Fibroblast of skin of right quadriceps (primary cell): ENCODE data around the gene NUP43.
"Not testable (repeated sequence)": the region's sequence is repeated elsewhere in the genome, so short reads cannot be mapped to it uniquely, and the experiment has no call there.

Experiments used
- DNase-seq: peaks from one replicate; pipeline ENCODE4 v3.0.0-alpha.2; 2013

Gene NUP43, protein sequence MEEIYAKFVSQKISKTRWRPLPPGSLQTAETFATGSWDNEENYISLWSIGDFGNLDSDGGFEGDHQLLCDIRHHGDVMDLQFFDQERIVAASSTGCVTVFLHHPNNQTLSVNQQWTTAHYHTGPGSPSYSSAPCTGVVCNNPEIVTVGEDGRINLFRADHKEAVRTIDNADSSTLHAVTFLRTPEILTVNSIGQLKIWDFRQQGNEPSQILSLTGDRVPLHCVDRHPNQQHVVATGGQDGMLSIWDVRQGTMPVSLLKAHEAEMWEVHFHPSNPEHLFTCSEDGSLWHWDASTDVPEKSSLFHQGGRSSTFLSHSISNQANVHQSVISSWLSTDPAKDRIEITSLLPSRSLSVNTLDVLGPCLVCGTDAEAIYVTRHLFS

DNA sequence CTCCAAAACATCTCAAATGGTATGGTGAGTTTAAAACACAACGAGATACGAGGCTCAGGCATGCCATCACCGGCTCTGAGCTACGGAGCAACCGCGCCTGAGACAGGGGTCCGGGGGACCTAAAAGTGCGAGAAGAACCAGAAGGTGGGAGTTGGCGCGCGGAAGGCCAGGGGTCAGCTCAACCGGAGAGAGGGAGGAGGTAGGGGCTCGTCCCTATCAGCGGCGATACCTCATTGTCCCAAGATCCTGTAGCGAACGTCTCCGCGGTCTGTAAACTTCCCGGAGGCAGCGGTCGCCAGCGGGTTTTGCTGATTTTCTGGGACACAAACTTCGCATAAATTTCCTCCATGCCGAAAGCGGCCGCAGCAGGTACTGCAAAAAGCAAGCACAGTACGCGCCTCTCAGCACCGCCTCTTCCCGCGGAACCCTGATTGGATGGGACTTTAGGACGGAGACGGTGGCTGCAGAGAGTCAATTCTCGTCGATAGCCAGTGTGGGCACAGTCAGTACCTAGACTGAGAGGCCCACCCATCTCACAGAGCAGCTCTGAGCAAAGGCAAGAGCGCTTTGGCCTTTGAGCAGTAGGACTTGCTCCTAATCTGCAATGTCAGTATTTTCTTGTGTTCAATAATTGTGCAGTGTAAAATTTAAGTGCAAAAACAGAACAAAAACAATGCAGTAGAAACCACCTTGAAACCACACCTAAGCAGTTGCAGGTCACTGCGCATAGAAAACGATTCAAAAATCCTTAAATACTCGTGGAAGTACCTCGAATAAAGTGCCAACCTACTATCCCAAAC is at the start of gene NUP43:
Gene NUP43, minus strand, starts transcription at position 383 of the 800 bp plus-strand sequence. Its CDS starts 34 bp downstream, at position 349.
- peak; percentile 96 for DNase-seq

DNA sequence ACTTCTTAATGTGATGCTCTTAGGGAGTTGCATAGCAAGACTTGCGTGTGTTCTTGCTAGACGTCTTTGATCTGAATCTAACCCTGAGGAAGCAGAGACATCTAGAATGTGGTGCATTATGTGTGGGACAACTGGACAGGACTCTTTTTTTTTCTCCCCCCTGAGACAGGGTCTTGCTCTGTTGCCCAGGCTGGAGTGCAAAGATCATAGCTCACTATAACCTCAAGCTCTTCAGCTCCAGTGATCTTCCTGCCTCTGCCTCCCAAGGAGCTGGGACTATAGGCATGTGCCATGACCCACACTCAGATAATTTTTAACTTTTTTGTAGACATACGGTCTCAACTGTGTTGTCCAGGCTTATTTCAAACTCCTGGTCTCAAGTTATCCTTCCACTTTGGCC is 37.2 kb upstream of the NUP43 start:
- DNase-seq, result no peak

- DNase-seq, result no peak
Observed at GRCh38 chr6:149782337-149782736, 36.0 kb upstream of the NUP43 start.

- no peak for DNase-seq
Observed at GRCh38 chr6:149781715-149782114, 35.4 kb upstream of the NUP43 start.

- DNase-seq, result no peak
Observed at GRCh38 chr6:149779644-149779963, 33.3 kb upstream of the NUP43 start.

- no peak for DNase-seq
Observed at GRCh38 chr6:149777624-149778023, 31.3 kb upstream of the NUP43 start.

- no peak for DNase-seq
Observed at GRCh38 chr6:149771925-149772324, 25.6 kb upstream of the NUP43 start.

DNA sequence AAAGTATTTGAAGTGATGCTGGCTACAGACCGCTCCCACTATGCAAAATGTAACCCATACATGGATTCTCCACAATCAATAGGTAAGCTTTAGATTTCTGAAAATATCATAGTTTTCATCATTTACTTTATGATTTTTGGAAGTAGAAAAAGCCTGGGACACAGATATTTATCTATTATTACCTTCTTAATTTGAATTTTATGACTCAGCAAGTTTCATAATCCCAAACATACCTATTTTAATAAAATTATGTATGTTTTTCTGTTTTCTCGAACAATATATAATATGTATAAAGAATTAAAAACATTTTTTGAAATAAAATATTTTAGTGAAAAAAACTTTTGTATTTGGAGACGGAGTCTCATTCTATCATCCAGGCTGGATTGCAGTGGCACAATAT is 24.9 kb upstream of the NUP43 start:
- DNase-seq, result no peak

GRCh38 chr6:149769676-149770075 is 23.3 kb upstream of the NUP43 start:
- DNase-seq, result no peak

DNA sequence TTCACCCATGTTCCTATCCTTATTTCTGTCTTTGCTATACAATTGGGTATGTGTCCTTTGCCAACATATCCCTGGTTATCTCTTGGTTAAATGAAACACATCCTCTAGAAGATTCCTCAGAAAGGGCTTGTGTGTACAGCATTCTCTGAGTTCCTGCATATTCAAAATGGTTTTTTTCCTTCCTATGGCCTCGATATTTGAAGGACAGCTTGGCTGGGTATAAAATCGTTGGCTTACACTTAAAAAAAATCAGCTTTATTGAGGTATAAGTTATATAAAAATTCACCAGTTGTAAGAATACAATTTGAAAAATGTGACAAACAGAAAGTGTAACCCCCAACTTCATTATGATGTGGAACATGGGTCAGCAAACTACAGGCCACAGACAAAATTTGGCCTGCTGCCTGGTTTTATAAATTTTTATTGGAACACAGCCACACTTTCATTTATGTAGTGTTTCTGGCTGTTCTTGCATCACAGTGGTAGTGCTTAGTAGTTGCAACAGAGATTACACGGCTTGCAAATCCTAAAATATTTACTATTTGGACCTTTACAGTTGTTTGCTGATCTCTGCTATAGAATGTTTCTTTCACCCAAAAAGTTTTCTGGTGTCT is 19.9 kb upstream of the NUP43 start:
- peak; percentile 60 for DNase-seq

DNA sequence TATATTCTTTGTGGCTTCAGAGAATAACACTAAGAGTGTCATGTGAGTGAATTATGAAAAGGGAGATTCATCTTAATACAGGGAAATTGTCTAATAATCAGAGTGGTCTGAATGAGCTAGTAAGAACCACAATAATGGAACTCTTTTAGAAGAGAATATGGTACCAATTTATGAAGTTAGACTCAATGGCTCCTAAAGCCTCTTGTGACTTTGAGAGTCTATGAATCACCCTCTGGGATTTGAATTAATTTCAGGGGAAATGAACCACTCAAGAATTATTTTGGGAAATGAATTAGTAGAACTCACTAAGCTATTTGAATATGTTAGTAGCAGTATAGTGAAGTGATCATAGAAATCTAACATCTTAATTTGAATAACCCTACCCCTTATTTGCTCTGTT is 17.5 kb upstream of the NUP43 start:
- DNase-seq, result peak; percentile 56

DNA sequence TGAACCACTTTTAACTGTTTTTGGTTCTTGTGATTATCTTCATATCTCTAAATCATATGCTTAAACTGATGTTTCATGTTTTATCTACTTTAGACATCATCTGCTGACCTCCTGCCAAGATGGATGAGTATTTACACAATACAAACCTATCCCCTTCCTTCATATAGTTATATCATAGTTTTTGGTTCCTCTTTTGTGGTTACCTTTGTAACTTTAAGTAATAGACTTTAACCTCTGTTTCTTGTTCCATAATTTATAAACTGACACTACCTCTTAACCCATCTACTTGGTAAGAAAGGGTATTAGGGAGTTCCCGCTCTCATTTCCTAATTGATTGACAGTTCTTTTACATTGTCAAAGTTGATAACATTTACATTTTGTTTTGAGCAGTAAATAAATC is 15.1 kb upstream of the NUP43 start:
- DNase-seq, result no peak

DNA sequence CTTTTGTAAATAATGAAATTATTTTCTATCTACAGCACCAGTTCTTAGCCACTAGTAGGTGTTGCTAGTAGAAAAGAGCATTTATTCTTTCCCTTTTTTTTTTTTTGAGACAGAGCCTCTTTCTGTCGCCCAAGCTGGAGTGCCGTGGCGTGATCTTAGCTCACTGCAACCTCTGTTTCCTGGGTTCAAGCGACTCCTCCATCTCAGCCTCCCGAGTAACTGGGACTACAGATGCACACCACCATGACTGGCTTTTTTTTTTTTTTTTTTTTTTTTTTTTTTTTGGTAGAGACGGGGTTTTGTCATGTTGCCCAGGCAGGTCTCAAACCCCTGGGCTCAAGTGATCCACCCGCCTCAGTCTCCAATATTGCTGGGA is 9.9 kb upstream of the NUP43 start:
- DNase-seq, result no peak

- DNase-seq, result no peak
Observed at GRCh38 chr6:149755300-149756260, 9.3 kb upstream of the NUP43 start.

DNA sequence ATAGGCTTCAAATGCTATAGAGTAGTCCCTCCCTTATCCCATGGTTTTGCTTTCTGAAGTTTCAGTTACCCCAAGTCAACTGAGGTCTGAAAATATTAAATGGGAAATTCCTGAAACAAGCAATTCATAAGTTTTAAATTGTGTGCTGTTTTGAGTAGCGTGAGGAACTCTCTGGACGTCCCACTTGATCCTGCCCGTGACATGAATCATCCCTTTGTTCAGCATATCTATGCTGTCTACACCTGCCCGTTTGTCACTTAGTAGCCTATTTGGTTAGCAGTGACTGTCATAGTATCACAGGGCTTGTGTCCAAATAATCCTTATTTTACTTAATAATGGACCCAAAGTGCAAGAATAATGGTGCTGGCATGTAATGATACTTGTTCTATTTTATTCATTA is 8.2 kb upstream of the NUP43 start:
- DNase-seq, result no peak

GRCh38 chr6:149753374-149753637 is 7.0 kb upstream of the NUP43 start:
- not testable (repeated sequence) for DNase-seq

GRCh38 chr6:149752600-149753373 is 6.5 kb upstream of the NUP43 start:
- DNase-seq, result no peak

GRCh38 chr6:149751920-149752319 is 5.6 kb upstream of the NUP43 start:
- DNase-seq, result not testable (repeated sequence)

DNA sequence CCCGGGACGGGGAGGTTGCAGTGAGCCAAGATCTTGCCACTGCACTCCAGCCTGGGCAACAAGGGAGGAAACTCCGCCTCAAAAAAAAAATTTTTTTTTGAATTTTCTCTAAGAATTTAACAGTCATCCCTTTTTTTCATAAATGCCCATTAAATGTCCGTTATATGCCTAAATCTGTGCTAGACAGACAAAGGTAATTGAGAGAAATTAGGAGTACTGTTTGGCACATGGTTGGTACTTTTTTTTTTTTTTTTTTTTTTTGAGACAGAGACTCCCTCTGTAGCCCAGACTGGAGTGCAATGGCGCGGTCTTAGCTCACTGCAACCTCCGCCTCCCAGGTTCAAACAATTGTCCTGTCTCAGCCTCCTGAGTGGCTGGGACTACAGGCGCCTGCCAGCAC is 4.9 kb upstream of the NUP43 start:
- no peak for DNase-seq

- DNase-seq, result peak; percentile 52
Observed at GRCh38 chr6:149750136-149750609, 3.8 kb upstream of the NUP43 start.

DNA sequence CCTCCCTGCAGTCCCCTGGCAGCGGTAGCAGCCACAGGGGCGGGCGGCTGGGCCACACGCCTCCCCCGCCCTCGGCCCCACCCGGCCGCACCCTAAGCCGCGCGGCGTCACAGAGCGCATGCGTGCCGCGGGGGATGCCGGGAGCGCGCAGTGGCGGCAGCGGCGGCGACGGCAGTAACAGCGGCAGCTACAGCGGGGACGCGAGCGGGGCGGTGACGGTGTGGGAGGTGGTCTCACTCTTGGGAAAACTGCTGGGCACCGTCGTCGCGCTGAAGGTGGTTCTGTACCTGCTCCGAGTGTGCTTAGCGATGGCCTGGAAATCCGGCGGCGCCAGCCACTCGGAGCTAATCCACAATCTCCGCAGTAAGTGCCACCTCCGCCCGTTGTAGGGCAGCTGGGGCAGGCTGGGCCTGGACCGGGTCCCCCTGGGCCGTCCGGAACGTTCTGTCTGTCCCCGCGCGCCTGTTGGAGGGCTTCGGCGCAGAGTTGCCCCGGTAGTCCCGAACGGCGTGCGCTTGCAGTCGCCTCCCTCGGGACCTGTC is 3.3 kb upstream of the NUP43 start, which contains the start of gene PCMT1:
Gene PCMT1, plus strand, starts transcription at position 148 of the 542 bp plus-strand sequence. Its CDS starts 161 bp downstream, at position 309.
- peak; percentile 92 for DNase-seq
